Endothelial cell (in vitro differentiated cells): ENCODE measurements around the gene DNAH9. TPM values are rescaled to one million over a fixed set of nuclear protein-coding genes. Genes with fewer than 3 reads are reported as not detected.

ENCODE experiments used
- DNase-seq: peaks from one replicate; pipeline ENCODE4 v3.0.0; 2021; ENCODE audit warnings: low spot score
- H3K27ac Mint-ChIP-seq: one replicate; pipeline ENCODE4 v1.8.0; 2021; ENCODE audit warnings: mixed read lengths, inconsistent platforms; ENCODE audit not compliant: unreplicated experiment
- H3K27me3 Mint-ChIP-seq: one replicate; pipeline ENCODE4 v1.8.0; 2021; ENCODE audit warnings: mild to moderate bottlenecking, moderate library complexity, mixed read lengths, inconsistent platforms; ENCODE audit not compliant: unreplicated experiment
- H3K36me3 Mint-ChIP-seq: one replicate; pipeline ENCODE4 v1.8.0; 2021; ENCODE audit warnings: mild to moderate bottlenecking, low read depth, mixed read lengths, inconsistent platforms; ENCODE audit not compliant: unreplicated experiment
- H3K4me1 Mint-ChIP-seq: one replicate; pipeline ENCODE4 v1.8.0; 2021; ENCODE audit warnings: mild to moderate bottlenecking, mixed read lengths, inconsistent platforms; ENCODE audit not compliant: unreplicated experiment
- H3K4me3 Mint-ChIP-seq: one replicate; pipeline ENCODE4 v1.8.0; 2021; ENCODE audit warnings: mild to moderate bottlenecking, mixed read lengths, inconsistent platforms; ENCODE audit not compliant: unreplicated experiment
- H3K9me3 Mint-ChIP-seq: one replicate; pipeline ENCODE4 v1.8.0; 2021; ENCODE audit warnings: mixed read lengths, inconsistent platforms; ENCODE audit not compliant: unreplicated experiment
- CTCF ChIP-seq: fragments of 200-600 bp; sonication (generic); IDR thresholded peaks from one replicate; pipeline ENCODE4 v1.5.0; 2021; ENCODE audit warnings: antibody characterized with exemption; ENCODE audit not compliant: unreplicated experiment
- total RNA-seq: library from RNA; stranded (reverse); fragmentation: NEBNext Ultra II Directional; extraction: Animal tissue kit (Norgen Biotek cat#: 25700); gene quantifications from one replicate; pipeline ENCODE4 v1.2.1, GENCODE V29; 2021; ENCODE audit not compliant: unreplicated experiment

Gene DNAH9
- total RNA-seq, 1 donor from 2014 or later = not detected

- Mint-ChIP-seq H3K4me3 (no peak overlapping the region), H3K27ac (no peak overlapping the region), H3K36me3 (peaks cover 4% of the 10 kb centered on the region), H3K9me3 (peaks cover 28% of the 10 kb centered on the region), H3K27me3 (peaks cover 5% of the 10 kb centered on the region), H3K4me1 (no peaks in the 10 kb centered on the region)
- no peak for TF ChIP-seq CTCF
- no peak for DNase-seq
Observed at GRCh38 chr17:11885051-11885450, 286.8 kb downstream of the DNAH9 start.

- Mint-ChIP-seq H3K4me3 (no peak overlapping the region), H3K27me3 (peaks cover 4% of the 10 kb centered on the region), H3K36me3 (peaks cover 3% of the 10 kb centered on the region), H3K9me3 (peaks cover 30% of the 10 kb centered on the region), H3K4me1 (no peaks in the 10 kb centered on the region), H3K27ac (no peak overlapping the region)
- no peak for DNase-seq
- no peak for TF ChIP-seq CTCF
Observed at GRCh38 chr17:11889266-11889665, 291.0 kb downstream of the DNAH9 start.

GRCh38 chr17:11893862-11894261 is 295.6 kb downstream of the DNAH9 start:
- Mint-ChIP-seq H3K9me3 (peaks cover 12% of the 10 kb centered on the region), H3K4me3 (no peak overlapping the region), H3K27ac (no peak overlapping the region), H3K27me3 (peaks cover 1% of the 10 kb centered on the region), H3K36me3 (no peaks in the 10 kb centered on the region), H3K4me1 (no peaks in the 10 kb centered on the region)
- no peak for TF ChIP-seq CTCF
- DNase-seq = no peak

- Mint-ChIP-seq H3K4me3 (no peak overlapping the region), H3K9me3 (peaks cover 20% of the 10 kb centered on the region), H3K36me3 (peaks cover 3% of the 10 kb centered on the region), H3K27ac (no peak overlapping the region), H3K27me3 (peaks cover 4% of the 10 kb centered on the region), H3K4me1 (no peaks in the 10 kb centered on the region)
- TF ChIP-seq CTCF = no peak
- DNase-seq = no peak
Observed at GRCh38 chr17:11896199-11896598, 297.9 kb downstream of the DNAH9 start.

- H3K9me3 Mint-ChIP-seq = peaks cover 24% of the 10 kb centered on the region
- H3K36me3 Mint-ChIP-seq = peaks cover 12% of the 10 kb centered on the region
- TF ChIP-seq CTCF = no peak
- no peak for DNase-seq
- H3K27ac Mint-ChIP-seq = no peak overlapping the region
- H3K27me3 Mint-ChIP-seq = peaks cover 4% of the 10 kb centered on the region
- H3K4me1 Mint-ChIP-seq = no peaks in the 10 kb centered on the region
- H3K4me3 Mint-ChIP-seq = no peak overlapping the region
Observed at GRCh38 chr17:11898526-11899235, 300.4 kb downstream of the DNAH9 start.
